Neural progenitor cell (in vitro differentiated cells): ENCODE data around the gene SFMBT2. TPM values are rescaled to one million over a fixed set of nuclear protein-coding genes. Genes with fewer than 3 reads are reported as not detected.

Experiments
- DNase-seq: peaks from one replicate; pipeline ENCODE4 v3.0.0-alpha.2; 2016; ENCODE audit warnings: low spot score
- H2AFZ ChIP-seq: fragments of 200-600 bp; sonication (generic); replicated peaks from 2 replicates; pipeline ENCODE4 v1.6.1; 2016; ENCODE audit warnings: antibody characterized with exemption
- H3F3A ChIP-seq: fragments of 200-600 bp; sonication (generic); 2 replicates; pipeline ENCODE4 v1.6.1; 2016; ENCODE audit warnings: antibody characterized with exemption, low read depth
- H3K27ac ChIP-seq: fragments of 200-600 bp; sonication (generic); 2 replicates; pipeline ENCODE4 v1.5.1; 2016; ENCODE audit warnings: mild to moderate bottlenecking
- H3K27me3 ChIP-seq: fragments of 200-600 bp; sonication (generic); 2 replicates; pipeline ENCODE4 v1.6.1; 2016; ENCODE audit warnings: mild to moderate bottlenecking, moderate library complexity
- H3K36me3 ChIP-seq: fragments of 200-600 bp; sonication (generic); 2 replicates; pipeline ENCODE4 v1.5.1; 2016
- H3K4me1 ChIP-seq: fragments of 200-600 bp; sonication (generic); 2 replicates; pipeline ENCODE4 v1.6.1; 2016; ENCODE audit warnings: mixed run types
- H3K4me2 ChIP-seq: fragments of 200-600 bp; sonication (generic); 2 replicates; pipeline ENCODE4 v1.6.1; 2016
- H3K4me3 ChIP-seq: fragments of 200-600 bp; sonication (generic); 2 replicates; pipeline ENCODE4 v1.5.1; 2016
- H3K79me2 ChIP-seq: fragments of 200-600 bp; sonication (generic); 2 replicates; pipeline ENCODE4 v1.6.1; 2016; ENCODE audit warnings: low read depth
- H3K9ac ChIP-seq: fragments of 200-600 bp; sonication (generic); 2 replicates; pipeline ENCODE4 v1.6.1; 2016
- H3K9me3 ChIP-seq: fragments of 200-600 bp; sonication (generic); 2 replicates; pipeline ENCODE4 v1.5.1; 2016; ENCODE audit warnings: low read depth
- H4K20me1 ChIP-seq: fragments of 200-600 bp; sonication (generic); 2 replicates; pipeline ENCODE4 v1.6.1; 2016; ENCODE audit warnings: low read depth
- H3K27ac Mint-ChIP-seq: 3 replicates; pipeline ENCODE4 v1.8.0; 2021; ENCODE audit warnings: mixed read lengths
- H3K27me3 Mint-ChIP-seq: 2 replicates; pipeline ENCODE4 v1.8.0; 2022; ENCODE audit warnings: low read depth, mild to moderate bottlenecking, inconsistent platforms, moderate library complexity, mixed read lengths; ENCODE audit not compliant: insufficient read depth
- H3K36me3 Mint-ChIP-seq: 3 replicates; pipeline ENCODE4 v1.8.0; 2021; ENCODE audit warnings: mixed read lengths
- H3K4me1 Mint-ChIP-seq: 3 replicates; pipeline ENCODE4 v1.8.0; 2021; ENCODE audit warnings: mixed read lengths
- H3K4me3 Mint-ChIP-seq: 3 replicates; pipeline ENCODE4 v1.8.0; 2021; ENCODE audit warnings: mild to moderate bottlenecking, moderate library complexity, mixed read lengths
- H3K9me3 Mint-ChIP-seq: 3 replicates; pipeline ENCODE4 v1.8.0; 2020; ENCODE audit warnings: mixed read lengths
- EZH2 ChIP-seq: fragments of 200-600 bp; sonication (generic); IDR thresholded peaks from 2 replicates; pipeline ENCODE4 v1.6.1; 2017; ENCODE audit warnings: antibody characterized with exemption, mild to moderate bottlenecking, moderate library complexity
- EZH2phosphoT487 ChIP-seq: fragments of 200-600 bp; sonication (generic); IDR thresholded peaks from 2 replicates; pipeline ENCODE4 v1.6.1; 2017; ENCODE audit warnings: antibody characterized with exemption
- total RNA-seq: library from RNA; depleted of rRNA; stranded (reverse); fragments of >200 nt; gene quantifications from 2 replicates; pipeline ENCODE4 v1.2.3, GENCODE V29; 2015; ENCODE audit warnings: low replicate concordance
- TF ChIP-seq, protein P1 (sequence below): fragments of 200-600 bp; sonication (generic); IDR thresholded peaks from 2 replicates; pipeline ENCODE4 v1.5.1; 2017; ENCODE audit warnings: antibody characterized with exemption, mild to moderate bottlenecking

SFMBT2 gene
- total RNA-seq, 1 donor from 2014 or later = 1.8 TPM

DNA sequence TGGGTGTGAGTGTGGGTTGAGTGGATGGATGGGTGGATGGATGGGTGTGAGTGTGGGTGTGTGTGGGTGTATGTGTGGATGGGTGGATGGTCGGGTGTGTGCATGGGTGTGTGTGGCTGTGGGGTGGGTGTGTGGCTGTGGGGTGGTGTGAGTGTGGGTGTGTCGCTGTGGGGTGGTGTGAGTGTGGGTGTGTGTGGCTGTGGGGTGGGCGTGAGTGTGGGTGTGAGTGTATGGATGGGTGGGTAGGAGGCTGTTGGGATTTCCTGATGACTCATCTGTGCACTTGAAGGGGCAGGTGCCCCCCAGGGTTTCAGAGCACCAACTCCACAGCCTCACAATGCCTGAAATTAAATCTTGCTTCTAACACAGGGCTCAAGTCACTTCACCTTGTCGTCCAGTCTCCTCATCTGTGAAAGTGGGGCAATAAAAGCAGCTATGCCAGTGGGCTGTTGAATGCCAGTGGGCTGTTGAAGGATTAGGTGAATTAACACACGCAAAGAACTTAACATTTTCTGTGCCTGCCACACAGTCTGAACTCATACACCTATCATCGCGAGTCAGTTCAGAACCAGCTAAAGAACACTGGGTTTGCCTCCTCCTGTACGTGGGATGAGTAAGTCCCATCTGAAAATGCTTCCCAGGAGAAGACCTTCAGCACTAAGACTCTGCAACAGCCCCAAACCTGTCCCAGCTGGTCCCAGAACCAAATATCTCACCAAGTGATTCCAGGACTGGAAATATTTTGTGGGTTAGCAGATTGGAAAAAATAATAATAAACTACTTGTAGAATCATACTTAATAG is 32.0 kb downstream of the SFMBT2 start:
- no peaks in the 10 kb centered on the region for H3K79me2 ChIP-seq
- DNase-seq = no peak
- H4K20me1 ChIP-seq = no peaks in the 10 kb centered on the region
- TF ChIP-seq, protein P1, sequence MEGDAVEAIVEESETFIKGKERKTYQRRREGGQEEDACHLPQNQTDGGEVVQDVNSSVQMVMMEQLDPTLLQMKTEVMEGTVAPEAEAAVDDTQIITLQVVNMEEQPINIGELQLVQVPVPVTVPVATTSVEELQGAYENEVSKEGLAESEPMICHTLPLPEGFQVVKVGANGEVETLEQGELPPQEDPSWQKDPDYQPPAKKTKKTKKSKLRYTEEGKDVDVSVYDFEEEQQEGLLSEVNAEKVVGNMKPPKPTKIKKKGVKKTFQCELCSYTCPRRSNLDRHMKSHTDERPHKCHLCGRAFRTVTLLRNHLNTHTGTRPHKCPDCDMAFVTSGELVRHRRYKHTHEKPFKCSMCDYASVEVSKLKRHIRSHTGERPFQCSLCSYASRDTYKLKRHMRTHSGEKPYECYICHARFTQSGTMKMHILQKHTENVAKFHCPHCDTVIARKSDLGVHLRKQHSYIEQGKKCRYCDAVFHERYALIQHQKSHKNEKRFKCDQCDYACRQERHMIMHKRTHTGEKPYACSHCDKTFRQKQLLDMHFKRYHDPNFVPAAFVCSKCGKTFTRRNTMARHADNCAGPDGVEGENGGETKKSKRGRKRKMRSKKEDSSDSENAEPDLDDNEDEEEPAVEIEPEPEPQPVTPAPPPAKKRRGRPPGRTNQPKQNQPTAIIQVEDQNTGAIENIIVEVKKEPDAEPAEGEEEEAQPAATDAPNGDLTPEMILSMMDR = no peak
- TF ChIP-seq EZH2phosphoT487 (no peak), EZH2 (no peak)
- no peak overlapping the region for H3K9ac ChIP-seq
- Mint-ChIP-seq H3K27me3 (no peaks in the 10 kb centered on the region), H3K27ac (no peak overlapping the region), H3K36me3 (peaks cover 32% of the 10 kb centered on the region), H3K4me3 (no peak overlapping the region), H3K4me1 (no peaks in the 10 kb centered on the region), H3K9me3 (peaks cover 2% of the 10 kb centered on the region)
- H3K27ac ChIP-seq = no peak overlapping the region
- no peak overlapping the region for H3K4me2 ChIP-seq
- H3K4me1 ChIP-seq = no peaks in the 10 kb centered on the region
- H3K9me3 ChIP-seq = no peaks in the 10 kb centered on the region
- no peak overlapping the region for H3K4me3 ChIP-seq
- H3K27me3 ChIP-seq = no peaks in the 10 kb centered on the region
- no peak overlapping the region for H2AFZ ChIP-seq
- no peaks in the 10 kb centered on the region for H3F3A ChIP-seq
- no peaks in the 10 kb centered on the region for H3K36me3 ChIP-seq

DNA sequence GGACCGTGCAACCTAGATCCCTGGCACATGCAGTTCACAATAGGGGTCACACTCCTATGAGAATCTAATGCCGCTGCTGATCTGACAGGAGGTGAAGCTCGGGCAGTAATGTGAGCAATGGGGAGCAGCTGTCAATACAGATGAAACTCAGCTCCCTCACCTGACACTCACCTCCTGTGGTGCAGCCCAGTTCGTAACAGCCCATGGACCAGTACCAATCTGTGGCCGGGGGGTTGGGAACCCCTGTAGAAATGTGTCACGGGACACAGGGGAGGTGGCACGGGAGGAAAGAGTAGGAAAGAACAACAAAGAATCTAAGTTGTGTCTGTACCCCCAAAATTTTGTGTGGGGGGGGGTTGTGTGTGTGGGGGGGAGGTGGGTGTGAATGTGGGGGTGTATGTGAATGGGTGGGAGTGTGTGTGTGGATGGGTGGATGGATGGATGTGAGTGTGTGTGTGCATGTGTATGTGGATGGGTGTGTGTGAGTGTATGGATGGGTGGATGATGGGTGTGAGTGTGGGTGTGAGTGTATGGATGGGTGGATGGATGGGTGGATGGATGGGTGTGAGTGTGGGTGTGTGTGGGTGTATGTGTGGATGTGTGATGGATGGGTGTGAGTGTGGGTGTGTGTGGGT is 33.1 kb downstream of the SFMBT2 start:
- Histone ChIP-seq H4K20me1 (no peaks in the 10 kb centered on the region), H3K4me1 (no peaks in the 10 kb centered on the region), H2AFZ (no peak overlapping the region), H3F3A (no peaks in the 10 kb centered on the region), H3K27ac (no peak overlapping the region), H3K36me3 (no peaks in the 10 kb centered on the region), H3K9me3 (no peaks in the 10 kb centered on the region), H3K4me3 (no peak overlapping the region), H3K27me3 (no peaks in the 10 kb centered on the region), H3K9ac (no peak overlapping the region), H3K79me2 (no peaks in the 10 kb centered on the region), H3K4me2 (no peak overlapping the region)
- peaks cover 43% of the 10 kb centered on the region for H3K36me3 Mint-ChIP-seq
- DNase-seq = no peak
- H3K4me1 Mint-ChIP-seq = no peaks in the 10 kb centered on the region
- H3K4me3 Mint-ChIP-seq = no peak overlapping the region
- peaks cover 9% of the 10 kb centered on the region for H3K9me3 Mint-ChIP-seq
- H3K27ac Mint-ChIP-seq = no peak overlapping the region
- H3K27me3 Mint-ChIP-seq = no peaks in the 10 kb centered on the region
- TF ChIP-seq, protein P1 = no peak
- TF ChIP-seq EZH2 (no peak), EZH2phosphoT487 (no peak)

DNA sequence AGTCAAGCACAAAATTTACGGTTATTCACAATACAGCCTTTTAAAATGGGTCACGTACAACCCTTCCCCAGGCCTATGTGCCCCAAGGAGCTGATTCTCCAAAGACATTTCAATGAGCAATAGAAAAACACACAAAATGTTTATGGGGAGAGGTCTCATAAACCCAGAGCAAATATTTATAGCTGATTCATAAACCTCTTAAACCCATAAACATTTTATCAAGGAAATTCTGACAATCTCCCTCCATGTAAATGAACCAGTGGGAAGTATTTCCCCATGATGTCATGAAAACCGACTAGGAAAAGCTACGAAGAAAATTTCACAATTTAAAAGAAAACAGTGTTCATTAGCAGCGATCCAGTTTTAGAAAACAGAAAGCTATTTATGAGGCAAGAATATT is 36.0 kb downstream of the SFMBT2 start:
- H3K4me1 Mint-ChIP-seq = no peaks in the 10 kb centered on the region
- no peak overlapping the region for H2AFZ ChIP-seq
- no peaks in the 10 kb centered on the region for H3K79me2 ChIP-seq
- H3K4me3 ChIP-seq = no peak overlapping the region
- H3K9me3 ChIP-seq = no peaks in the 10 kb centered on the region
- no peaks in the 10 kb centered on the region for H3K36me3 ChIP-seq
- TF ChIP-seq EZH2phosphoT487 (no peak), EZH2 (no peak)
- TF ChIP-seq, protein P1 = no peak
- no peak overlapping the region for H3K27ac Mint-ChIP-seq
- H3K27ac ChIP-seq = no peak overlapping the region
- H3K9ac ChIP-seq = no peak overlapping the region
- H3K9me3 Mint-ChIP-seq = peaks cover 9% of the 10 kb centered on the region
- no peaks in the 10 kb centered on the region for H4K20me1 ChIP-seq
- H3K27me3 ChIP-seq = no peaks in the 10 kb centered on the region
- no peaks in the 10 kb centered on the region for H3K27me3 Mint-ChIP-seq
- no peak overlapping the region for H3K4me2 ChIP-seq
- H3K36me3 Mint-ChIP-seq = peaks cover 39% of the 10 kb centered on the region
- DNase-seq = no peak
- H3F3A ChIP-seq = no peaks in the 10 kb centered on the region
- H3K4me3 Mint-ChIP-seq = no peak overlapping the region
- H3K4me1 ChIP-seq = no peaks in the 10 kb centered on the region
